ENCODE data around the gene CCDC88C. TPM values are rescaled to one million over a fixed set of nuclear protein-coding genes. Genes with fewer than 3 reads are reported as not detected.
"Not testable (repeated sequence)": the region's sequence is repeated elsewhere in the genome, so short reads cannot be mapped to it uniquely, and the experiment has no call there.

The CCDC88C gene, protein sequence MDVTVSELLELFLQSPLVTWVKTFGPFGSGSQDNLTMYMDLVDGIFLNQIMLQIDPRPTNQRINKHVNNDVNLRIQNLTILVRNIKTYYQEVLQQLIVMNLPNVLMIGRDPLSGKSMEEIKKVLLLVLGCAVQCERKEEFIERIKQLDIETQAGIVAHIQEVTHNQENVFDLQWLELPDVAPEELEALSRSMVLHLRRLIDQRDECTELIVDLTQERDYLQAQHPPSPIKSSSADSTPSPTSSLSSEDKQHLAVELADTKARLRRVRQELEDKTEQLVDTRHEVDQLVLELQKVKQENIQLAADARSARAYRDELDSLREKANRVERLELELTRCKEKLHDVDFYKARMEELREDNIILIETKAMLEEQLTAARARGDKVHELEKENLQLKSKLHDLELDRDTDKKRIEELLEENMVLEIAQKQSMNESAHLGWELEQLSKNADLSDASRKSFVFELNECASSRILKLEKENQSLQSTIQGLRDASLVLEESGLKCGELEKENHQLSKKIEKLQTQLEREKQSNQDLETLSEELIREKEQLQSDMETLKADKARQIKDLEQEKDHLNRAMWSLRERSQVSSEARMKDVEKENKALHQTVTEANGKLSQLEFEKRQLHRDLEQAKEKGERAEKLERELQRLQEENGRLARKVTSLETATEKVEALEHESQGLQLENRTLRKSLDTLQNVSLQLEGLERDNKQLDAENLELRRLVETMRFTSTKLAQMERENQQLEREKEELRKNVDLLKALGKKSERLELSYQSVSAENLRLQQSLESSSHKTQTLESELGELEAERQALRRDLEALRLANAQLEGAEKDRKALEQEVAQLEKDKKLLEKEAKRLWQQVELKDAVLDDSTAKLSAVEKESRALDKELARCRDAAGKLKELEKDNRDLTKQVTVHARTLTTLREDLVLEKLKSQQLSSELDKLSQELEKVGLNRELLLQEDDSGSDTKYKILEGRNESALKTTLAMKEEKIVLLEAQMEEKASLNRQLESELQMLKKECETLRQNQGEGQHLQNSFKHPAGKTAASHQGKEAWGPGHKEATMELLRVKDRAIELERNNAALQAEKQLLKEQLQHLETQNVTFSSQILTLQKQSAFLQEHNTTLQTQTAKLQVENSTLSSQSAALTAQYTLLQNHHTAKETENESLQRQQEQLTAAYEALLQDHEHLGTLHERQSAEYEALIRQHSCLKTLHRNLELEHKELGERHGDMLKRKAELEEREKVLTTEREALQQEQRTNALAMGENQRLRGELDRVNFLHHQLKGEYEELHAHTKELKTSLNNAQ (N-terminal part only)
- polyA plus RNA-seq = 1 to 10 TPM; 4.7 to 7.6 (median 5.8) TPM

- no peak within 1 kb of the TSS for H3K27ac ChIP-seq (ENCODE audit: low read depth, low read length)
- 1% methylated on average over 47 to 103 of the region's 103 CpGs for WGBS, 3 donors
Observed at GRCh38 chr14:91417120-91417982, at the start of gene CCDC88C. Gene CCDC88C (minus strand): TSS chr14:91417820. CDS start chr14:91417690, 130 bp downstream.

DNA sequence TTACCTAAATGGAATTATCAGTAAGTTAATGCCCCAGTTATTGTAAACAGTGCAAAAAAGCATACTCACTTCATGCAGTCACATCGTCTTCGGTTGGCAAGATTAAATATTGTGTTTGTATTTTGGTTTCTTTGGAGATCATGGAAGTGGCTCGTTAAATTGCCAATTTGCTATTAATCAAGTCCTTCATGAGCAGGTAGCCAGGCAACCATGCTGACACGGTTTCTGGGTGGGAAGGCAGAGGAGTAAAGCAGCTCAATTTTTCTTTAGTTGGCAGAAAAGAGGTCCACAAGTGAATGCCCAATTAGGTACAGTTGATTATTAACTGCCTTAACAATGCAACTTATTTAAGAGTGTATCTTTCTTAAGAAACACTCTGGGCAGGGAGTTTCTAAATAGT, 48.6 kb upstream of the CCDC88C start:
- WGBS, 3 donors = 29 to 62% (median 53%) methylated on average over 4 of the region's 4 CpGs
- H3K27ac ChIP-seq (ENCODE audit: low read depth, low read length) = no peak overlapping the region

DNA sequence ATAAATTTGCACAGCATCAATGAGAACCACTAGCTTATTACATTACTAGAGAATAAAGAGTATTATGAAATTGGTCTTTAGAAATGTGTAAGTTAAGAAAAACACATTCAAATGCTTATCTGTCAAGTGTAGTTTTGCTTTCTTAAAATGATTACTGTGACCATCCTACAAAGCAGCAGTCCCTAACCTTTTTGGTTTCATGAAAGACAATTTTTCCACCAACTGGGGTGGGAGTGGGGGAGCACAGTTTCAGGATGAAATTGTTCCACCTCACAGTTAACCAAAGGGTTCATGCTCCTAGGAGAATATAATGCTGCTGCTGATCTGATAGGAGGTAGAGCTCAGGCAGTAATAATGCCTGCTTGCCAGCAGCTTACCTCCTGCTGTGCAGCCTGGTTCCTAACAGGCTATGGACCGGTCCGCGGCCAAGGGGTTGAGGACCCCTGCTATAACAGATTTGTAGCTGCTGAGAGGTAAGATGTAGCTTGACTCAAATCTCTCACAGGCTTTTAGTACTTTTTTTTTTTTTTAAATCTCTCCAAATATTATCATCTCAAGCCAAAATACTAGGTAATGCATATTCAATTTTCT, 47.1 kb upstream of the CCDC88C start:
- 63 to 78% (median 66%) methylated on average over 3 of the region's 3 CpGs for WGBS, 3 donors
- no peak overlapping the region for H3K27ac ChIP-seq (ENCODE audit: low read depth, low read length)

GRCh38 chr14:91458612-91459011, 41.0 kb upstream of the CCDC88C start:
- no peak overlapping the region for H3K27ac ChIP-seq (ENCODE audit: low read depth, low read length)
- 90 to 93% (median 90%) methylated on average over 5 of the region's 5 CpGs for WGBS, 3 donors

DNA sequence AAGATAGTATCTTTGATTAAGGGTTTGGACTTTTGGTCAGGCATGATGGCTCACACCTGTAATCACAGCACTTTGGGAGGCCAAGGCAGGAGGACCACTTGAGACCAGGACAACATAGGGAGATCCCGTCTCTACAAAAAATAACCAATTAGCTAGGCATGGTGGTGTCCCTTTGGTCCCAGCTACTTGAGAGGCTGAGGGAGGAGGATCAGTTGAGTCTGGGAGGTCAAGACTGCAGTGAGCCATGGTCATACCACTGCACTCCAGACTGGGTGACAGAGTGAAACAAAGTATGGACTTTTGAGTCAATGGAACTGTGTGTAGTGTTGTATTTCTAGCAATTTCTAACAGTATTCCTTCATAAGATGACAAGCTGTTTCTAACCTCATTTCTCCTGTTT, 38.7 kb upstream of the CCDC88C start:
- 88 to 95% (median 95%) methylated on average over 1 of the region's 1 CpG for WGBS, 3 donors

DNA sequence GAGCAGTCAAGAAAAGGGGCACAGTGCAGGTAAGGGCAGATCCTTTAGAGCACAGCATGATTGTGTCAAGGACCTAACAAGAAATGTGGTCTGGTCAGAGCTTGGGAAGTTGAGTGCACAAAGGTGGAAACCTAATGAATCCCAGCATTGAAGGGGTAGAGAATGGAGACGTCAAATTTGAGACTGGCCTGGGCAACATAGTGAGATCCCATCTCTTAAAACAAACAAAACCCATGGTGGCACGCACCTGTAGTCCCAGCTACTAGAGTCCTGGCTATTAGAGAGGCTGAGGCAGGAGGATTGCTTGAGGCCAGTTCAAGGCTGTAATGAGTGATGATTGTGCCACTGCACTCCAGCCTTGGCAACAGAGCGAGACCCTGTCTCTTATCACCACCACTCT, 37.0 kb upstream of the CCDC88C start:
- H3K27ac ChIP-seq (ENCODE audit: low read depth, low read length) = no peak overlapping the region
- WGBS, 3 donors = 94 to 96% (median 95%) methylated on average over 3 of the region's 3 CpGs

More for the DNA sequence above, 38.7 kb upstream of the CCDC88C start:
- no peak overlapping the region for H3K27ac ChIP-seq (ENCODE audit: low read depth, low read length)

DNA sequence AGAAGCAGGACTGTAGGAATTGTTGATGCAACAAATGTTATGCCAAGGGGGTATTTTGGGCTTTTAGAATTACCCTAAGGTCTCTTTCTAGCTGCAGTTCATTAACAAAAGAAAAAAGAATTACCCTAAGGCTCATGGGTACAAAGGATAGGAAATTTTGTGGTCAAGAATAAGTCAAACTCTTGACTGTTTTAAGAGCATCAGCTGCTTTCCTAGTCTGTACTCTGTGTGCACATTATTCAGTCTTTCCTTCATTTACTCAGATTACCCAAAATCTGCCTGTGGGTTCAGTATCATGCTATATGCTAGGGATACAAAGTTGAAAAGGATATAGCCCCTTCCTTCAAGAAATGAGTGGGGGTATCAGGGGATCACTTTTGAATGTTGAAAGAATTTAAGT, 36.5 kb upstream of the CCDC88C start:
- H3K27ac ChIP-seq (ENCODE audit: low read depth, low read length) = no peak overlapping the region

GRCh38 chr14:91453744-91454143, 36.1 kb upstream of the CCDC88C start:
- no peak overlapping the region for H3K27ac ChIP-seq (ENCODE audit: low read depth, low read length)
- 72 to 86% (median 84%) methylated on average over 5 of the region's 5 CpGs for whole genome bisulfite sequencing, 3 donors

DNA sequence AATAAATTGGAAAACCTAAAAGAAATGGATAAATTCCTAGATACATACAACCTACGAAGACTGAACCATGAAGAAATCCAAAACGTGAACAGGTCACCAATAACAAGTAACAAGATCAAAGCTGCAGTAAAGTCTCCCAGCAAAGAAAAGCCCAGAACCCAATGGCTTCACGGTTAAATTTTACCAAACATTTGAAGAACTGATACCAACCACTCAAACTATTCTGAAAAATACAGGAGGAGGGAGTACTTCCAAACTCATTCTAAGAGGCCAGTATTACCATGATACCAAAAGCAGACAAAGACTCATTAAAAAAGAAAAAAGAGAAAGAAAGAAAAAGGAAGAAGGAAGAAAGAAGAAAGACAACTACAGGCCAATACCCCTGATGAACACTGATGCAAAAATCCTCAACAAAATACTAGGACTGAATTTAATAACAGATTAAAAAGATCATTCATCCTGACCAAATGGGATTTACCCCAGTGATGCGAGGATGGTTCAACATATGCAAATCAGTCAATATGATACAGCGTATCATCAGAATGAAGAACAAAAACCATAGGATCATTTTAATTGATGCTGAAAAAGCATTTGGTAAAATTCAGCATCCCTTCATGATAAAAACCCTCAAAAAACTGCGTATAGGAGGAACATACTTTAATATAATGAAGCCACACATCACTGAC, 26.9 kb upstream of the CCDC88C start:
- 85 to 90% (median 86%) methylated on average over 6 of the region's 6 CpGs for WGBS, 3 donors
- no peak overlapping the region for H3K27ac ChIP-seq (ENCODE audit: low read depth, low read length)

GRCh38 chr14:91439345-91439744, 21.7 kb upstream of the CCDC88C start:
- WGBS, 3 donors = 94 to 95% (median 94%) methylated on average over 1 of the region's 1 CpG
- no peak overlapping the region for H3K27ac ChIP-seq (ENCODE audit: low read depth, low read length)

GRCh38 chr14:91438845-91439244, 21.2 kb upstream of the CCDC88C start:
- H3K27ac ChIP-seq (ENCODE audit: low read depth, low read length) = no peak overlapping the region

GRCh38 chr14:91436266-91436665, 18.6 kb upstream of the CCDC88C start:
- WGBS, 3 donors = 79 to 82% (median 81%) methylated on average over 16 of the region's 16 CpGs

GRCh38 chr14:91429385-91429784, 11.8 kb upstream of the CCDC88C start:
- 61 to 87% (median 74%) methylated on average over 3 of the region's 3 CpGs for WGBS, 3 donors
- H3K27ac ChIP-seq (ENCODE audit: low read depth, low read length) = no peak overlapping the region

More at GRCh38 chr14:91436266-91436665, 18.6 kb upstream of the CCDC88C start:
- not testable (repeated sequence) for H3K27ac ChIP-seq (ENCODE audit: low read depth, low read length)

DNA sequence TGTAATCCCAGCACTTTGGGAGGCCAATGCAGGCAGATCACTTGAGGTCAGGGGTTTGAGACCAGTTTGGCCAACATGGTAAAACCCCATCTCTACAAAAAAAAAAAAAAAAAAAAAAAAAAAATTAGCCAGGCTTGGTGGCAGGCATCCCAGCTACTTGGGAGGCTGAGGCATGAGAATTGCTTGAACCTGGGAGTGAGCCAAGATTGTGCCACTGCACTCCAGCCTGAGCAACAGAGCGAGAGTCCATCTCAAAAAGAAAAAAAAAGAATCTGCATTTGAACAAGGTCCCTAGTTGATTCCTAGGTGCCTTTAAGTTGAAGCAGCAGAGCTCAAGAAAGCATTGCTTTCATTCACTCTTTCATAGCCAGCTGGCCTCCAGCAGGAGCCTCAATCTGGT, 11.3 kb upstream of the CCDC88C start:
- not testable (repeated sequence) for H3K27ac ChIP-seq (ENCODE audit: low read depth, low read length)
- 80 to 87% (median 83%) methylated on average over 1 of the region's 1 CpG for WGBS, 3 donors

DNA sequence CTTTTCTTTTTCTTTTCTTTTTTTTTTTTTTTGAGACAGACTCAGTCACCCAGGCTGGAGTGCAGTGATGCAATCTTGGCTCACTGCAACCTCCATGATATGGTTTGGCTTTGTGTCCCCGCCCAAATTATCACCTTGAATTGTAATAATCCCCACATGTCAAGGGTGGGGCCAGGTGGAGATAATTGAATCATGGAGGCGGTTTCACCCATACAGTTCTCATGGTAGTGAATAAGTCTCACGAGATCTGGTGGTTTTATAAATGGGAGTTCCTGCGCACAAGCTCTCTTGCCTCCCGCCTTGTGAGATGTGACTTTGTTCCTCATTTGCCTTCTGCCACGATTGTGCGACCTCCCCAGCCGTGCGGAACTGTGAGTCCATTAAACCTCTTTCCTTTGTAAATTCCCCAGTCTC, 7.9 kb upstream of the CCDC88C start:
- not testable (repeated sequence) for H3K27ac ChIP-seq (ENCODE audit: low read depth, low read length)
- 68 to 95% (median 76%) methylated on average over 9 of the region's 9 CpGs for WGBS, 3 donors

DNA sequence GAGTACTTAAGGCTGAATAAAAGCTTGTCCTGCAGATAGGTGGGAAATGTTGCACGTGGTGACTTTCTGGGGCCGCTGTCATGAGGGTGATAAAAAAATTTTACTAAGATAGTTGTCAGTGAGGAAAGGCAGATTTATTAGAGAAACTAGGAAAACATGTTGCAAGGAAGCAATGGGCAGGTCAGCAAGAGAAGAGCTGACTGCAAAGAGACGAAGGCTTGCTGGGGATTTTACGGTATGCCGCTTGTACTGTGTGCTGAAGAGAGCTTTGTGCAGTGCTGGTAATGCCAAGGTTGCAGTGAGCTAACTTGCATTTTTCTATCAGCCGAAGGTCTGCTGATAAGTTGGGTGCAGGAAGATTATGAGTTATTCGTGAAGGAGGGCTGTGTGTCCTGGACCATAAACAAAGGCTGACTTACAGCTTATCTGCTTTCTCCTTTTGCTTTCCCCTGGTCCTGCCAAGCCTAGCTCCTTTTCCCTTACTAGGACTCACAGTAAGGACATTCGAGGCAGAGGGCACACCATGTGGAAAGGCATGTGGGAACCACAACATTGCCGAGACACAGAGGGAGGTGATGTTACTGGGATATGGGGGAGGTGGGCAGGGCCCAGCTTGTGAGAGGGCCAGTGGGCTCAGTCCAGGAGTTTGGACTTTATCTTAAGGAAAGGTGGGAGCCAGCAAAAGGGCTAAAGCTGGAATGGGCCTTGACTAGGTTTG, 7.4 kb upstream of the CCDC88C start:
- WGBS, 3 donors = 46 to 76% (median 71%) methylated on average over 9 of the region's 9 CpGs
- no peak overlapping the region for H3K27ac ChIP-seq (ENCODE audit: low read depth, low read length)

Measured in adipose tissue (tissue), 3 donors.